PC-3 (cell line): ENCODE results near the gene LTB. TPM values are rescaled to one million over a fixed set of nuclear protein-coding genes. Genes with fewer than 3 reads are reported as not detected.

Source experiments
- ATAC-seq: fragments of 200-7000 bp; cut with Tn5 transposase; 2 replicates; pipeline ENCODE4 v1.9.1; 2020; ENCODE audit warnings: mild to moderate bottlenecking, moderate library complexity
- BruUV-seq: library from RNA; stranded (reverse); fragments of 400-500 nt; replicated peaks from 2 replicates; lab custom pipeline; 2021; lab: Mats Ljungman, UMichigan
- CTCF ChIA-PET: fragments of 300-600 bp; sonication (Branson Sonifier 250); formaldehyde crosslinking; loops from one replicate; lab custom pipeline; 2022; ENCODE audit warnings: antibody characterized with exemption; lab: Charles Lee
- POLR2A ChIA-PET: fragments of 300-600 bp; sonication (Branson Sonifier 250); formaldehyde crosslinking; loops from one replicate; lab custom pipeline; 2022; ENCODE audit warnings: antibody characterized with exemption; ENCODE audit not compliant: unreplicated experiment; lab: Charles Lee
- DNase-seq: peaks from one replicate; pipeline ENCODE4 v3.0.0-alpha.2; 2015
- H2AFZ ChIP-seq: fragments of 300-600 bp; sonication (generic); 2 replicates; pipeline ENCODE4 v1.6.0; 2016; ENCODE audit warnings: antibody characterized with exemption, low read length
- H3F3A ChIP-seq: fragments of 300-600 bp; sonication (generic); one replicate; pipeline ENCODE4 v1.6.0; 2017; ENCODE audit warnings: antibody characterized with exemption, low read length, control low read depth, mild to moderate bottlenecking; ENCODE audit not compliant: unreplicated experiment
- H3K27ac ChIP-seq: fragments of 300-600 bp; sonication (generic); 2 replicates; pipeline ENCODE4 v1.5.1; 2016; ENCODE audit warnings: mild to moderate bottlenecking, low read length
- H3K27me3 ChIP-seq: fragments of 300-600 bp; sonication (generic); 2 replicates; pipeline ENCODE4 v1.6.1; 2016; ENCODE audit warnings: low read length, mixed read lengths
- H3K36me3 ChIP-seq: fragments of 300-600 bp; sonication (generic); 2 replicates; pipeline ENCODE4 v1.6.1; 2016; ENCODE audit warnings: low read depth, mixed run types, low read length, mixed read lengths
- H3K4me1 ChIP-seq: fragments of 300-600 bp; sonication (generic); 2 replicates; pipeline ENCODE4 v1.5.1; 2016; ENCODE audit warnings: low read length; ENCODE audit not compliant: insufficient read depth
- H3K4me2 ChIP-seq: fragments of 300-600 bp; sonication (generic); 2 replicates; pipeline ENCODE4 v1.6.0; 2016; ENCODE audit warnings: low read length
- H3K4me3 ChIP-seq: fragments of 300-600 bp; sonication (generic); 2 replicates; pipeline ENCODE4 v1.5.1; 2016; ENCODE audit warnings: mild to moderate bottlenecking, low read length, mixed read lengths
- H3K79me2 ChIP-seq: fragments of 300-600 bp; sonication (generic); 2 replicates; pipeline ENCODE4 v1.6.1; 2017; ENCODE audit warnings: low read length, mixed read lengths
- H3K9ac ChIP-seq: fragments of 300-600 bp; sonication (generic); 2 replicates; pipeline ENCODE4 v1.6.0; 2016; ENCODE audit warnings: mild to moderate bottlenecking, low read length
- H3K9me2 ChIP-seq: fragments of 300-600 bp; sonication (generic); replicated peaks from 2 replicates; pipeline ENCODE4 v1.6.1; 2016; ENCODE audit warnings: mixed run types, low read length, mixed read lengths
- H3K9me3 ChIP-seq: fragments of 300-600 bp; sonication (generic); 2 replicates; pipeline ENCODE4 v1.6.1; 2016; ENCODE audit warnings: low read length, mixed read lengths
- H4K20me1 ChIP-seq: fragments of 300-600 bp; sonication (generic); 2 replicates; pipeline ENCODE4 v1.6.1; 2016; ENCODE audit warnings: low read length, mixed read lengths
- CTCF ChIP-seq: fragments of 300-600 bp; sonication (generic); conservative IDR thresholded peaks from 2 replicates; pipeline ENCODE4 v1.5.1; 2017; ENCODE audit warnings: antibody characterized with exemption, low read depth, mild to moderate bottlenecking, low read length
- EZH2 ChIP-seq: fragments of 300-600 bp; sonication (generic); IDR thresholded peaks from one replicate; pipeline ENCODE4 v1.6.1; 2017; ENCODE audit warnings: antibody characterized with exemption, mild to moderate bottlenecking, low read length; ENCODE audit not compliant: unreplicated experiment
- EZH2phosphoT487 ChIP-seq: fragments of 300-600 bp; sonication (generic); IDR thresholded peaks from 2 replicates; pipeline ENCODE4 v1.6.1; 2018; ENCODE audit warnings: mild to moderate bottlenecking, antibody characterized with exemption, low read length, borderline replicate concordance
- intact Hi-C: fragments of 100-400 bp; cut with micrococcal nuclease; formaldehyde crosslinking; loops from 2 replicates; pipeline ENCODE4 v1.9.0; 2023
- total RNA-seq: library from RNA; depleted of rRNA; stranded (reverse); fragments of >200 nt; gene quantifications from 2 replicates; pipeline ENCODE4 v1.2.3, GENCODE V29; 2014

The LTB gene
- total RNA-seq, 1 experiment from 2014 or later = 1.5 TPM

- no peaks in the 10 kb centered on the region for H3K9me2 ChIP-seq
- H2AFZ ChIP-seq = no peak overlapping the region
- no peak overlapping the region for H3K27ac ChIP-seq
- no peaks in the 10 kb centered on the region for H3F3A ChIP-seq
- peaks cover 3% of the 10 kb centered on the region for H3K4me1 ChIP-seq
- no peak overlapping the region for H3K4me2 ChIP-seq
- BruUV-seq = no TSS peak
- no peak for DNase-seq
- no peak overlapping the region for H3K4me3 ChIP-seq
- H3K9ac ChIP-seq = no peak overlapping the region
- TF ChIP-seq CTCF = no peak
- no peak for TF ChIP-seq EZH2
- TF ChIP-seq EZH2phosphoT487 = no peak
- H3K27me3 ChIP-seq = no peaks in the 10 kb centered on the region
- ChIA-PET POLR2A (no interaction called here), CTCF (no interaction called here)
- H3K79me2 ChIP-seq = peaks cover 30% of the 10 kb centered on the region
- peaks cover 91% of the 10 kb centered on the region for H3K36me3 ChIP-seq
- intact Hi-C loops = no loop called here
- no peak for ATAC-seq
- H4K20me1 ChIP-seq = peaks cover 14% of the 10 kb centered on the region
- no peaks in the 10 kb centered on the region for H3K9me3 ChIP-seq
These were observed 45.6 kb upstream of the LTB start for GRCh38 chr6:31627690-31628287.

GRCh38 chr6:31626952-31627351 lies 44.7 kb upstream of the LTB start:
- intact Hi-C loops = no loop called here
- H3K36me3 ChIP-seq = peaks cover 83% of the 10 kb centered on the region

More at GRCh38 chr6:31626952-31627351, 44.7 kb upstream of the LTB start:
- no peaks in the 10 kb centered on the region for H3K9me2 ChIP-seq
- H3F3A ChIP-seq = no peaks in the 10 kb centered on the region
- H3K4me3 ChIP-seq = no peak overlapping the region
- peaks cover 11% of the 10 kb centered on the region for H3K4me1 ChIP-seq
- H3K9ac ChIP-seq = no peak overlapping the region
- H3K4me2 ChIP-seq = no peak overlapping the region
- H3K79me2 ChIP-seq = peaks cover 38% of the 10 kb centered on the region
- H3K9me3 ChIP-seq = no peaks in the 10 kb centered on the region
- no TSS peak for BruUV-seq
- ATAC-seq (no peak), DNase-seq (no peak)
- peaks cover 20% of the 10 kb centered on the region for H4K20me1 ChIP-seq
- TF ChIP-seq EZH2phosphoT487 = no peak
- no peak for TF ChIP-seq CTCF
- no peak for TF ChIP-seq EZH2
- no peak overlapping the region for H3K27ac ChIP-seq
- ChIA-PET CTCF (no interaction called here), POLR2A (no interaction called here)
- no peak overlapping the region for H2AFZ ChIP-seq
- H3K27me3 ChIP-seq = no peaks in the 10 kb centered on the region
